CD14-positive monocyte (primary cell): ENCODE results near the gene JARID2. TPM values are rescaled to one million over a fixed set of nuclear protein-coding genes. Genes with fewer than 3 reads are reported as not detected.

ENCODE experiments used
- DNase-seq, 3 donors: peaks; one replicate each; pipeline ENCODE4 v3.0.0-alpha.2; 2011 to 2022
- H2AFZ ChIP-seq: 2 replicates; pipeline ENCODE4 v1.6.0; 2012; ENCODE audit warnings: mild to moderate bottlenecking, low read depth, low read length, inconsistent platforms; ENCODE audit not compliant: insufficient read depth, poor library complexity, severe bottlenecking
- H3K27ac ChIP-seq, 2 donors: 1 replicate in 1 of 2; 2 replicates in 1 of 2; pipeline ENCODE4 v1.5.1; 2012 to 2013; ENCODE audit warnings: low read length in 2 of 2, control low read depth in 1 of 2, inconsistent platforms in 1 of 2, low read depth in 1 of 2, mild to moderate bottlenecking in 1 of 2
- H3K27me3 ChIP-seq, 2 donors: one replicate each; pipeline versions ENCODE4 v1.6.0 to v1.6.1; 2011 to 2013; ENCODE audit warnings: low read length in 2 of 2; ENCODE audit not compliant: control insufficient read depth in 2 of 2, insufficient read depth in 2 of 2
- H3K36me3 ChIP-seq, 2 donors: replicated peaks in 1 of 2; 1 replicate in 1 of 2; 2 replicates in 1 of 2; pipeline versions ENCODE4 v1.5.1 to v1.6.1; 2012 to 2013; ENCODE audit warnings: low read length in 2 of 2, control low read depth in 1 of 2, inconsistent platforms in 1 of 2, mild to moderate bottlenecking in 1 of 2; ENCODE audit not compliant: insufficient read depth in 2 of 2, control insufficient read depth in 1 of 2
- H3K4me1 ChIP-seq, 2 donors: 1 replicate in 1 of 2; 2 replicates in 1 of 2; pipeline versions ENCODE4 v1.5.1 to v1.6.1; 2012 to 2013; ENCODE audit warnings: low read length in 2 of 2, control low read depth in 1 of 2, inconsistent platforms in 1 of 2, mild to moderate bottlenecking in 1 of 2, moderate library complexity in 1 of 2; ENCODE audit not compliant: insufficient read depth in 2 of 2, control insufficient read depth in 1 of 2
- H3K4me2 ChIP-seq: replicated peaks from 2 replicates; pipeline ENCODE3; 2012; ENCODE audit warnings: low read length, moderate library complexity, mild to moderate bottlenecking; ENCODE audit not compliant: poor library complexity, severe bottlenecking; ENCODE audit errors: extremely low read depth
- H3K4me3 ChIP-seq, 3 experiments: fragments of 200-600 bp in 1 of 3; sonication (generic) in 1 of 3; replicated peaks in 1 of 3; 1 replicate in 2 of 3; 2 replicates in 1 of 3; pipeline ENCODE4 v1.5.1; 2011 to 2013; ENCODE audit warnings: low read length in 3 of 3, mild to moderate bottlenecking in 3 of 3, control low read depth in 2 of 3, low read depth in 2 of 3, inconsistent platforms in 1 of 3, moderate library complexity in 1 of 3
- H3K79me2 ChIP-seq: 2 replicates; pipeline ENCODE4 v1.6.0; 2012; ENCODE audit warnings: mild to moderate bottlenecking, control low read depth, inconsistent platforms, low read length, moderate library complexity; ENCODE audit not compliant: insufficient read depth
- H3K9ac ChIP-seq: 2 replicates; pipeline ENCODE4 v1.6.0; 2017; ENCODE audit warnings: low read length, mild to moderate bottlenecking; ENCODE audit not compliant: insufficient read depth, poor library complexity, severe bottlenecking
- H3K9me3 ChIP-seq, 2 donors: replicated peaks in 1 of 2; 1 replicate in 1 of 2; 2 replicates in 1 of 2; pipeline versions ENCODE4 v1.5.1 to v1.6.1; 2012 to 2013; ENCODE audit warnings: low read length in 2 of 2, control low read depth in 1 of 2; ENCODE audit not compliant: control insufficient read depth in 1 of 2, insufficient read depth in 1 of 2
- H4K20me1 ChIP-seq: 2 replicates; pipeline ENCODE4 v1.6.0; 2012; ENCODE audit warnings: mild to moderate bottlenecking, low read length, control low read depth, moderate library complexity; ENCODE audit not compliant: insufficient read depth
- H3K27ac Mint-ChIP-seq, 7 donors: one replicate each; pipeline ENCODE4 v1.8.0; 2020; ENCODE audit warnings: mild to moderate bottlenecking in 7 of 7, mixed read lengths in 7 of 7, moderate library complexity in 6 of 7, inconsistent platforms in 2 of 7
- H3K27me3 Mint-ChIP-seq, 3 donors: one replicate each; pipeline ENCODE4 v1.8.0; 2021 to 2022; ENCODE audit warnings: low read depth in 3 of 3, mild to moderate bottlenecking in 3 of 3, mixed read lengths in 3 of 3, moderate library complexity in 3 of 3, inconsistent platforms in 1 of 3
- H3K36me3 Mint-ChIP-seq, 2 donors: one replicate each; pipeline ENCODE4 v1.8.0; 2020; ENCODE audit warnings: mixed read lengths in 2 of 2, inconsistent platforms in 1 of 2, mild to moderate bottlenecking in 1 of 2
- H3K4me1 Mint-ChIP-seq: one replicate; pipeline ENCODE4 v1.8.0; 2020; ENCODE audit warnings: mild to moderate bottlenecking, mixed read lengths
- H3K4me3 Mint-ChIP-seq, 2 donors: one replicate each; pipeline ENCODE4 v1.8.0; 2020; ENCODE audit warnings: mild to moderate bottlenecking in 2 of 2, mixed read lengths in 2 of 2, moderate library complexity in 1 of 2
- H3K9me3 Mint-ChIP-seq, 7 donors: one replicate each; pipeline ENCODE4 v1.8.0; 2020 to 2022; ENCODE audit warnings: mixed read lengths in 7 of 7, mild to moderate bottlenecking in 6 of 7, moderate library complexity in 6 of 7, inconsistent platforms in 2 of 7
- WGBS: methylation state at CpG from one replicate; pipeline ENCODE4 v1.1.5; 2013; ENCODE audit warnings: missing lambda C conversion rate; ENCODE audit not compliant: insufficient coverage; 5-methylcytosine and 5-hydroxymethylcytosine counted together
- intact Hi-C, 2 donors: fragments of 100-400 bp; cut with micrococcal nuclease; formaldehyde crosslinking; loops; one replicate each; pipeline versions ENCODE4 v1.15.0 to v1.15.1; 2023
- polyA plus RNA-seq, 3 donors: library from polyadenylated mRNA; depleted of rRNA in 1 of 3; unstranded in 2 of 3; stranded (reverse) in 1 of 3; fragments of 300-500 nt in 2 of 3; fragments of >200 nt in 1 of 3; fragmentation: Illumina TruSeq in 2 of 3; gene quantifications; 1 replicate in 2 of 3; 2 replicates in 1 of 3; pipeline ENCODE4 v1.2.3, GENCODE V29; 2012 to 2021
- TF ChIP-seq, protein P1 (sequence below): fragments of 200-600 bp; IDR thresholded peaks from one replicate; pipeline ENCODE4 v1.8.0; 2022; ENCODE audit warnings: antibody characterized with exemption, mild to moderate bottlenecking

Gene JARID2
- polyA plus RNA-seq, 3 donors, result 6.8 to 17.5 (median 12.5) TPM

DNA sequence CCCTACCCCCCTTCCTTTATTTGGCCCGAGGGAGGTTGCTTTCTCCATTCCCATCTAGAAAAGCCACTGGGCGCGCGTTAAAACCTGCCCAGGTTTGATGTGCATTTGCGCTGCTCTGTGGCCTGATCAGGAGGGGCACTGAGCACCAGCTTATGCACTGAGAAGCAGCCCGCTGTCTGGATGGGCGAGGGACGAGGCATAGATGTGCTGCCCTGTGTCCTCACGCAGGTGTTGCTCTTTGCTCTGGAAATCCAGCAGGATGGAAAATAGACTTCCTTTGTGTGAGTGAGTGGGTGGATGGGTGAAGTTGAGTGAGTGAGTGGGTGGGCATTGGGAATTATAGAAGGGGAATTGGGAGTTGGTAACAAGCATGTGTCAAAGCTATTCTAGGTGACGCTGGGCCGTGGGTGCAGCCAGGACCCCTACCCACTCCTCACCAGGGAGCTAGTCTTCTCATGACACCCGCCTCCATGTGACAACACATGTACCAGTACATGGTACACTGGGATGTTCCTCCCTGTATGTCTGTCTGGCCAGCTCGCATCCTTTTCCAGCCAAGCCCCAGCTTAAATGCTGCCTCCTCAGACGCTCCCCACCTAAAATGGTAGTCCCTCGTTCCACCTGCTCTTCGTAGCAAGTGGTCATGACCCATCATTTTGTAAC is 254.3 kb downstream of the JARID2 start:
- no peak overlapping the region for H2AFZ ChIP-seq
- intact Hi-C loops, result no loop called here
- 95% methylated on average over 13 of the region's 16 CpGs for WGBS
- H3K27ac ChIP-seq, result peak overlapping the region in 1 of 2 donors; percentile 20
- no peak overlapping the region for H3K4me3 Mint-ChIP-seq
- peaks cover 89 to 100% of the 10 kb centered on the region in 2 donors for H3K36me3 Mint-ChIP-seq
- peaks cover 0 to 3% (median 0%) of the 10 kb centered on the region in 7 donors for H3K9me3 Mint-ChIP-seq
- H3K27me3 Mint-ChIP-seq, result no peaks in the 10 kb centered on the region
- peaks cover 97 to 99% of the 10 kb centered on the region in 2 donors for H3K36me3 ChIP-seq
- no peak overlapping the region for H3K9ac ChIP-seq
- H3K4me1 Mint-ChIP-seq, result peaks cover 6% of the 10 kb centered on the region
- no peak overlapping the region for H3K4me2 ChIP-seq
- no peak for DNase-seq
- no peak overlapping the region for H3K4me3 ChIP-seq
- H3K27ac Mint-ChIP-seq, result peak overlapping the region in 4 of 7 donors; percentile 6 to 73 (median 28)
- TF ChIP-seq, protein P1, sequence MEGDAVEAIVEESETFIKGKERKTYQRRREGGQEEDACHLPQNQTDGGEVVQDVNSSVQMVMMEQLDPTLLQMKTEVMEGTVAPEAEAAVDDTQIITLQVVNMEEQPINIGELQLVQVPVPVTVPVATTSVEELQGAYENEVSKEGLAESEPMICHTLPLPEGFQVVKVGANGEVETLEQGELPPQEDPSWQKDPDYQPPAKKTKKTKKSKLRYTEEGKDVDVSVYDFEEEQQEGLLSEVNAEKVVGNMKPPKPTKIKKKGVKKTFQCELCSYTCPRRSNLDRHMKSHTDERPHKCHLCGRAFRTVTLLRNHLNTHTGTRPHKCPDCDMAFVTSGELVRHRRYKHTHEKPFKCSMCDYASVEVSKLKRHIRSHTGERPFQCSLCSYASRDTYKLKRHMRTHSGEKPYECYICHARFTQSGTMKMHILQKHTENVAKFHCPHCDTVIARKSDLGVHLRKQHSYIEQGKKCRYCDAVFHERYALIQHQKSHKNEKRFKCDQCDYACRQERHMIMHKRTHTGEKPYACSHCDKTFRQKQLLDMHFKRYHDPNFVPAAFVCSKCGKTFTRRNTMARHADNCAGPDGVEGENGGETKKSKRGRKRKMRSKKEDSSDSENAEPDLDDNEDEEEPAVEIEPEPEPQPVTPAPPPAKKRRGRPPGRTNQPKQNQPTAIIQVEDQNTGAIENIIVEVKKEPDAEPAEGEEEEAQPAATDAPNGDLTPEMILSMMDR, result no peak
- peaks cover 60% of the 10 kb centered on the region for H3K79me2 ChIP-seq
- peaks cover 92% of the 10 kb centered on the region for H4K20me1 ChIP-seq
- no peaks in the 10 kb centered on the region for H3K9me3 ChIP-seq
- H3K27me3 ChIP-seq, result no peaks in the 10 kb centered on the region
- H3K4me1 ChIP-seq, result no peaks in the 10 kb centered on the region

DNA sequence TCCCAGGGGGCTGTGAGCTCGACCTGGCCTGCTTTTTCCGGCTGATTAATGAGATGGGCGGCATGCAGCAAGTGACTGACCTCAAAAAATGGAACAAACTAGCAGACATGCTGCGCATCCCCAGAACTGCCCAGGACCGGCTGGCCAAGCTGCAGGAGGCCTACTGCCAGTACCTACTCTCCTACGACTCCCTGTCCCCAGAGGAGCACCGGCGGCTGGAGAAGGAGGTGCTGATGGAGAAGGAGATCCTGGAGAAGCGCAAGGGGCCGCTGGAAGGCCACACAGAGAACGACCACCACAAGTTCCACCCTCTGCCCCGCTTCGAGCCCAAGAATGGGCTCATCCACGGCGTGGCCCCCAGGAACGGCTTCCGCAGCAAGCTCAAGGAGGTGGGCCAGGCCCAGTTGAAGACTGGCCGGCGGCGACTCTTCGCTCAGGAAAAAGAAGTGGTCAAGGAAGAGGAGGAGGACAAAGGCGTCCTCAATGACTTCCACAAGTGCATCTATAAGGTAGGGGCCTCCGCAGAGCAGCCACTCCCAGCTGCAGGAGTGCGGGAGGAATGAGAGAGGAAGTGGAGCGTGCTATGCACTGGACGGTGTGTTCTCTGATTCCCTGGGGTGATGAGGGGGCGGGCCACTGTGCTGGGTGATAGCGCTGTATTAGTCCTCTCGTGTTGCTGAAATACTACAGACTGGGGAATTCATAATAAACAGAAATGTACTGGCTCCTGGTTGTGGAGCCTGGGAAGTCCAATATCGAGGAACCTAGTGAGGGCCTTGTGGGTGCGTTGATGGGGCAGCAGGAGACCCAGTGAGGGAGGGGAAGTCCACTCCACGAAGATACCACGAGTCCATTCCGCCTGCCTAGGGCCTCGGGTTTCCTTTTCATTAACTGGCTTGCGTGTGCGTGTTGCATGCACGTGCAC is 255.3 kb downstream of the JARID2 start:
- intact Hi-C loops, result no loop called here
- peaks cover 89 to 100% of the 10 kb centered on the region in 2 donors for H3K36me3 Mint-ChIP-seq
- Histone ChIP-seq H3K27me3 (no peaks in the 10 kb centered on the region), H3K36me3 (peaks cover 97 to 99% of the 10 kb centered on the region in 2 donors), H3K27ac (peak overlapping the region in 1 of 2 donors; percentile 41), H3K9me3 (no peaks in the 10 kb centered on the region), H3K79me2 (peaks cover 60% of the 10 kb centered on the region), H3K4me2 (no peak overlapping the region), H3K4me3 (no peak overlapping the region), H3K4me1 (no peaks in the 10 kb centered on the region), H3K9ac (no peak overlapping the region), H2AFZ (no peak overlapping the region), H4K20me1 (peaks cover 96% of the 10 kb centered on the region)
- TF ChIP-seq, protein P1, result no peak
- H3K4me1 Mint-ChIP-seq, result peaks cover 6% of the 10 kb centered on the region
- peaks cover 0 to 1% (median 0%) of the 10 kb centered on the region in 3 donors for H3K27me3 Mint-ChIP-seq
- H3K4me3 Mint-ChIP-seq, result no peak overlapping the region
- WGBS, result 71% methylated on average over 31 of the region's 38 CpGs
- H3K27ac Mint-ChIP-seq, result peak overlapping the region in 4 of 7 donors; percentile 9 to 68 (median 29)
- DNase-seq, result no peak
- peaks cover 0 to 3% (median 0%) of the 10 kb centered on the region in 7 donors for H3K9me3 Mint-ChIP-seq
